Eye (tissue), 1 donor: ENCODE results near the gene SSBP3.
A peak's percentile ranks its signal among the peaks of the same experiment; 100 is the strongest.
"Not testable (repeated sequence)": the region's sequence is repeated elsewhere in the genome, so short reads cannot be mapped to it uniquely, and the experiment has no call there.

Experiments used
- DNase-seq: peaks from one replicate; pipeline ENCODE4 v3.0.0-alpha.2; 2015

SSBP3 gene

GRCh38 chr1:54391450-54392209 lies 14.6 kb downstream of the SSBP3 start:
- peak; percentile 46 for DNase-seq

- no peak for DNase-seq
These were observed 15.5 kb downstream of the SSBP3 start for GRCh38 chr1:54390655-54391054.

GRCh38 chr1:54389608-54390007 lies 16.6 kb downstream of the SSBP3 start:
- DNase-seq = not testable (repeated sequence)

- no peak for DNase-seq
These were observed 18.8 kb downstream of the SSBP3 start for GRCh38 chr1:54387419-54387818.

GRCh38 chr1:54385727-54386022 lies 20.5 kb downstream of the SSBP3 start:
- no peak for DNase-seq

GRCh38 chr1:54384918-54385726 lies 21.1 kb downstream of the SSBP3 start:
- no peak for DNase-seq

- DNase-seq = no peak
These were observed 21.7 kb downstream of the SSBP3 start for GRCh38 chr1:54384471-54384870.

GRCh38 chr1:54381524-54381923 lies 24.7 kb downstream of the SSBP3 start:
- no peak for DNase-seq

- no peak for DNase-seq
These were observed 25.8 kb downstream of the SSBP3 start for GRCh38 chr1:54380290-54380882.

- DNase-seq = peak; percentile 49
These were observed 26.5 kb downstream of the SSBP3 start for GRCh38 chr1:54379555-54380289.

- DNase-seq = peak; percentile 53
These were observed 27.2 kb downstream of the SSBP3 start for GRCh38 chr1:54378874-54379554.

- DNase-seq = peak; percentile 92
These were observed 27.9 kb downstream of the SSBP3 start for GRCh38 chr1:54378157-54378873.

GRCh38 chr1:54377040-54377691 lies 29.0 kb downstream of the SSBP3 start:
- DNase-seq = no peak

- DNase-seq = no peak
These were observed 29.7 kb downstream of the SSBP3 start for GRCh38 chr1:54376430-54377039.

- peak; percentile 31 for DNase-seq
These were observed 30.3 kb downstream of the SSBP3 start for GRCh38 chr1:54375712-54376429.

GRCh38 chr1:54375298-54375697 lies 30.9 kb downstream of the SSBP3 start:
- DNase-seq = no peak

- no peak for DNase-seq
These were observed 31.4 kb downstream of the SSBP3 start for GRCh38 chr1:54374766-54375165.

- DNase-seq = no peak
These were observed 33.2 kb downstream of the SSBP3 start for GRCh38 chr1:54372978-54373377.

GRCh38 chr1:54371942-54372275 lies 34.3 kb downstream of the SSBP3 start:
- DNase-seq = no peak
